Stimulated activated CD4-positive, alpha-beta T cell treated with anti-CD3 and anti-CD28 coated beads, Interleukin-12 subunit alpha, Interleukin-12 subunit beta, amount 100 ng/mL, for 24 hours (primary cell): ENCODE measurements around the gene CST3.
"Not testable (repeated sequence)": the region's sequence is repeated elsewhere in the genome, so short reads cannot be mapped to it uniquely, and the experiment has no call there.

Experiments
- DNase-seq, 2 experiments: peaks; one replicate each; pipeline ENCODE4 v3.0.0-alpha.2; 2020; ENCODE audit warnings: low read depth in 2 of 2

CST3 gene, protein sequence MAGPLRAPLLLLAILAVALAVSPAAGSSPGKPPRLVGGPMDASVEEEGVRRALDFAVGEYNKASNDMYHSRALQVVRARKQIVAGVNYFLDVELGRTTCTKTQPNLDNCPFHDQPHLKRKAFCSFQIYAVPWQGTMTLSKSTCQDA

DNA sequence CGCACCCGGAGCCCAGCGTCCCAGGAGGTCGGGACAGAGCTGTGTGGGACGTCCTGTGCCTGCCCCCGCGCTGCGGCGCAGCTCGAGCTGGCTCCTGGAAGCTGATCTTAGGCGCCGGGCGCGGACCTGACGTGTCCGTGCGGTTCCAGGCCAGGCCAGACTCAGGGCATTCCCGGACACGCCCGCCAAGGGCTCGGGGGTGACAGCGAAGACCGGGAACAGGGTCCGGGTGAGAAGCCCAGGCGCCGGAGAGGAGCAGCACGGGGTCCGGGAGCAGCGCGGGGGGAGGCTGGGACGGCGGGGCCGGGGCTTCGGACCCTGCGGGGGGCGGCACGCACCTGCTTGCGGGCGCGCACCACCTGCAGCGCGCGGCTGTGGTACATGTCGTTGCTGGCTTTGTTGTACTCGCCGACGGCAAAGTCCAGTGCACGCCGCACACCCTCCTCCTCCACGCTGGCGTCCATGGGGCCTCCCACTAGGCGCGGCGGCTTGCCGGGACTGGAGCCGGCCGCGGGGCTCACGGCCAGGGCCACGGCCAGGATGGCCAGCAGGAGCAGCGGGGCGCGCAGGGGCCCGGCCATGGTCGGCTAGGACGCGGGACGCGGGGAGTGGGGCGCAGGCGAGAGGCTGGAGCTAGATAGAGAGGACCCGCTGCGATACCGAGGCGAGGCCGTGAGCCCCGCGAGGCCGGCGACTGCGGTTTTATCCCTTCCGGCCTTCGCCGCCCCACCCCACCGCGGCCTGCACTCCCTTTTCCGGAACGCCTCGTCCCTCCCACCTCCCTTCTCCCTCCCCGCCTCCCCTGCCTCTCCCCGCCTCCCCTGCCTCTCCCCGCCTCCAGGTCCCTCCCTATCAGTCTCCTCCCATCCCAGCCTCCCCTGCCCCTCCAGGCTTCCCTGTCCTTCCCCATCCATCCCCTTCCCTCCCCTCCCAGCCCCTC, at the start of gene CST3:
Gene CST3 (minus strand): TSS at position 674 of the 940 bp plus-strand sequence. CDS start 93 bp downstream, at position 581.
- peak in 1 of 2 experiments; percentile 8 for DNase-seq

DNA sequence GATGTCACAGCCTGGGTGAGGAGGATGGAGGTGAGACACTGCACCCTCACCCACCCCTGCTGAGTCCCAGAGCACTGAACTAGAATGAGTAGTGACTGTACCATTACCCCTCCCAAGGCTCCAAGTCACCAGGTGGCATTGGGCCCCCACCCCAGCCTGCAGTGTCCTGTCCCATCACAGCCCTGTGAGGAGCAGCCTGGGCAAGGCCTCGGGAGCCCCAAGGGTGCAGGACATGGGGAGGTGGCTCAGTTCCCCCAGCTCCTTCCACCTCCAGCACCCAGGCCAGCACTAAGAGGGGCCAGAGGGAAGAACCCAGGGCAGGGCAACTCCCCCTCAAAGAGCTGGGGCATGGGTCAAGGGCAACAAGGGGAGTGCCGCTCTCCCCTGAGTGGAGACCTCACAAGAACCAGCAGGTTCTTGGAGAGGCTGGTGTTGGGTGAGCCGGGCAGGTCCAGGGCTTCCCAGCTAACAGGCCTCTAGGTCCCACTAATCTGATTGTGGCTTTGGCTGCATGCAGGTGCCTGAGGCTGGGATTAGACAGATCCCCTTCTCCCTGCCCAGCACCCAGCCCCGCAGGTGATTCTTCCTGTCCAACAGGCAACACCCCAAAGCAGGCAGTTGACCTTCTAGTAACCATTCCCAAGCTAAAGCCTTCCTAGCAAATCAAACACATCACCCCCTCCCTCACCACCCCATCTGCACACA, 48.4 kb upstream of the CST3 start:
- DNase-seq: no peak

DNA sequence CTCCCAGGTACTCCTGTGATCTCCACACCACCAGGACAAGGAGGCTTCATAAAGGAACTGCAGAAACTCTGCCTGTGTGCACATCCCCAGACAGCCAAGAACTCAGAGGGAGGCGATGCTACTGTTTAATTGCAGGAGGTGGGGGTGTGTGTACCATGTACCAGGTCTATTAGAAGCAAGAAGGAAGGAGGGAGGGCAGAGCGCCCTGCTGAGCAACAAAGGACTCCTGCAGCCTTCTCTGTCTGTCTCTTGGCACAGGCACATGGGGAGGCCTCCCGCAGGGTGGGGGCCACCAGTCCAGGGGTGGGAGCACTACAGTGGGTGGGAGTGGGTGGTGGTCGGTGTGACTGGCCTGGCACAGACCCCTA, 47.8 kb upstream of the CST3 start:
- DNase-seq: not testable (repeated sequence)

DNA sequence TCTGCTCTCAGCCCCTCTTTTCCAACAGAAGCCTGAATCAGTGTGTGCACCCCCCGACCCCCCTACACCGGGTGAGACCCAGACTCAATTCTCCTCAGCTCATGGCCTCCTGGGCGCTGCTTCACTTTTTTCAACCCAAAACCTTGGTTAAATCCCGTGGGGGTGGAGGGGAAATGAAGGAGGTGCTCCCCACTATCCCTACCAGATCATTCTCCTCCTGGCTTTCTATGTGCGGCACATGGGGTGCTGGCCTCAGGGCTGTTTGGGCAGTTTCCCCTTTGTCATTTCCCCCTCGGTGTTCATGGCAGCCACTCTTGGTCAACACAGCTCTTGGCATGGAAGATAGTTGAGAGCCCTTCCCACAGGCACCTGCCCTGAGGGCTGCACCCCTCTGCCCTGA, 46.5 kb upstream of the CST3 start:
- no peak for DNase-seq

DNA sequence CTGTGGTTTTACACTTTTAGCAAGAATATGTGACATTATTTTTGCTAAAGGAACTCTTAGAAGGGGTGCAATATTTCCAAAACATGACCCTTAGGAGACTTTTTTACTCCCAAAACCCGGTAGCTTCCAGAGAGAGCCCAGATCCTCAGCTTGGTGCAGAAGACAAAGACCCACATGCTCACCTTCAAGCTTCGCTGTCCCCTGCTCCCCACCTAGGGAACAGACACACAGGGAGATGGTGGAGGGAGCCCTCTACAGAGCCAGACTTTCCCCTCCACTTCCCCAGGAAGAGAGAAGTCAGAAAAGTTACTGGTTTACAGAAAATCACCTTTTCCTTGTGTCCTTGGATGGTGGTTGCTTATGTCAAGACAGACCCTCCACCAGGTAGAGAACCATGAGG, 46.1 kb upstream of the CST3 start:
- no peak for DNase-seq

DNA sequence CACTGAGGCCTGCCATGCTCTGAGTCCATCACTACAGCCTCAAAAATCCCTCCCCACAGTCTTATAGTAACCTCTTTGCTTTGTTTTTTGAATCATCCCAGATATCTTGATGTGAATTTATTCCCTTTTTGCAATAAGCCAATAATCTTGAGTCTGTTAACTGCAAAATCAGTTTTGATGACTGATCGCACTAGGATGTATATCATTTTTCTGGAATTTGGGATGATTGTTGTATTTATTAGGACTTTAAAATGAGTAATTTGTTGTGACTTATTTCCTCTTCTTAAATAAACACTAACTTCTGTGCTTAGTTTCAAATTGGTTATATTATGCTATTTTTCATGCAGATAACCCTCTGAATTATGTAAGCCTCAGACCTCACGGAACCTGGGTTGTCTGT, 45.5 kb upstream of the CST3 start:
- no peak for DNase-seq

DNA sequence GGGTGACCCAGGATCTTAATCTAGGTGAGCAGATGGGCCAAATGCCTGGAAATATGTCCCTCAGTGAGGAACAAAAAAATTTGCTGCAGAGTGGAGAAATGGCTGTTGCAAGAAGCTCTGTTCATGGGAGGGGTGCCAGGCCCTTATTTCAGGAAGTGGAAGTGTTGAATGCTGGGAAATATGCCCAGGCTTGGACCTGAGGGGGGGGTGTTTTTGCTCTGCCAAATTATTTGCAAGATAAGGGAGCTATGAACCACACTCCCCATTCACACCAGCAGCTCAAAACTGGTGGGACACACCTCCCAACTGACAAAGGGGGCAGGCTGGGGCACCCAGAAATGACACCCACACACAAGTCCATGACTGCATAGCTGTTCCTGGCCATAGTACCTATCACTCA, 42.4 kb upstream of the CST3 start:
- DNase-seq: no peak

DNA sequence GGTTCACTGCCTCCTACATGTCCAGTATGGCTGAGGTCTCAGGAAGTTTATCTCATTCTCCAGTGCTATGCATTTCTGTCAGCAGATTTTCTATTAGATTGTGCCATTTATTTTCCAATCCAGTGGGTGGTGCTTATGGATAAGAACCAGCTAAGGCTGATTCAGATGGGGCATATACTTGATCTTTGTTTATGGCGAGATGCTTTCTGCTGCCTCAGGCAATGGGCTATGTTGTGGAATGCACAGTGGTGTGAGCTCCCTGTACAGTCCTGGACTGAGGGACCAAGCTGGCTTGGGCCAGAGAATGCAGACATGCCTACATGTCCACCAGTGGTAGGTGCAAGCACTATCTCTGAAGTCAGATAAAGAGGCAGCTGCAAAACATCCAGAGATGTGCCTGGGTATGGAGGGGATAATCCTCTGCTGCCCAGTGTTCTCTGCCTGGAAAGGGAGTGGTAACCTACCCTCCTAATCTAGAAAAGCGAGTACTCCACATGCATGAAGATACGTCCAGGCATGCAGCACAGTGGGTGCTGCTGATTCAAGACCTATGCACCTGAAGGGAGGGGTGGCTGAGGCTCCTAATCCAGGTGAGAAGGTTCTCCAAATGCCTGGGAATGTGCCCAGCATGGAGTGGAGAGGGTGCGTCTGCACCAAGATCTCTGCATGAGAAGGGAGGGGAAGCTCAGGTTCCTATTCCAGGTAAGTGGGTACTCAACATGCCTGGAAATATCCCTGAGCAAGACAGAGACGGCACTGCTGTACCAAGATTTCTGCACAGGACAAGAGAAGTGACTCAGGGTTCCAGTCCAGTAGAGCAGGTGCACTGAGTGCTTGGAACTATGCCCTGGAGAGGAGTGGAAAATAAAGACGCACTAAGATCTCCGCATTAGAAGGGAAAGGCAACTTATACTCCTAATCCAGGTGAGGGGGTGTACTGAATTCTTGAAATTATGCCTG, 41.7 kb upstream of the CST3 start:
- DNase-seq: no peak

DNA sequence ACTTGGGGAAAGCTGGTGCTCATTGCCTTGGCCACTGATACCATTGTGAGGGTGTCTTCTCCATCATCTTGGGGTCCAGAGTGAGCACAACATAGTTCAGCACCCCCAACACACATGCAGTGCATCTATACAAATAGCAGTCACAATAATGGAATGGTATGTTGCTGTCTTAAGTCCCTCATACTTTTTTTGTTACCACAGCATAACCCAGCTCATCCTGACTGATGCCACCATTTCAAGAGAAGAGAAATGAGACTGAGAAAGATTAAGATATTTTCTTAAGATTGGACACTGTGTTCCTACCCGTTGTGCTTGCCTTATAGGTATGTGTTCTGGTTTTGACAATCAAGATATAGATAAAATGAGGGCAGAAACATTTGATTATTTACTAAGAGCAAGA, 35.5 kb upstream of the CST3 start:
- no peak for DNase-seq

DNA sequence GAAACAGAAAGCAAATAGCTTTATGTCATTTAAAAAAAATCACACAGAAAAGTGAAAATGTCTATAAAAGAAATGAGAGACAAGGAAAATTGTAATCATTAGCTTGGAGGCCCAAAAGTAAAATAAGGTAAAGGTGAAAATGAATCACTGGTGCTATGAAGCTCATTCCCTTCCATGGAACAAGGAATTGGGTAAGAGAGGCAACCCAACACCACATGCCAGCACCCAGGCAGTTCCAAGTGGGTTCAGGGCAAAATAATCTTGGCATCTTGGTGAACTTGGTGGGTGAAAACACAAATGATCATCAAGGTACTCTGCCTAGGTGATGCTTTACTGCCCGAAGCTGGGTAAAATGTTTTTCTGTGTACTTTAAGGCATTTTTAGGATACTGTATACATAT, 34.4 kb upstream of the CST3 start:
- DNase-seq: no peak

DNA sequence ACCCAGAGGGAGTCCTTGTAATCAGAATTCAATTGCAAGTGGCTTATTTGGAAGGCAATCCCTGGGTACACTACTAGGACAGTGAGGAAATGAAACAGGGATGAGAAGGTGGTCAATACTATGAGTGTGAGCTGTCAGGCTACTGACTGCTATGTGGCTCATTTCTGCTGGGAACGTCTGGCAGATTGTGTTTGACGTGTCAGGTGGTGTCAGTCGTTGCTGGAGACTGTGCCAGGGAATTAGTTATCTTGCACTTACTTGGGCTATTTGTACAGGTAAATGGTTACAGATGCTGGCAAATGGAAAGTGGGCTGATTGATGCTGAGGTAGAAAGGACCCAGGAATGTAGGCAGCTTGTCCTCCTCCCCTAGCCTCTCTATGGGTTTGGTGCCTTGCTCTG, 33.7 kb upstream of the CST3 start:
- DNase-seq: no peak

DNA sequence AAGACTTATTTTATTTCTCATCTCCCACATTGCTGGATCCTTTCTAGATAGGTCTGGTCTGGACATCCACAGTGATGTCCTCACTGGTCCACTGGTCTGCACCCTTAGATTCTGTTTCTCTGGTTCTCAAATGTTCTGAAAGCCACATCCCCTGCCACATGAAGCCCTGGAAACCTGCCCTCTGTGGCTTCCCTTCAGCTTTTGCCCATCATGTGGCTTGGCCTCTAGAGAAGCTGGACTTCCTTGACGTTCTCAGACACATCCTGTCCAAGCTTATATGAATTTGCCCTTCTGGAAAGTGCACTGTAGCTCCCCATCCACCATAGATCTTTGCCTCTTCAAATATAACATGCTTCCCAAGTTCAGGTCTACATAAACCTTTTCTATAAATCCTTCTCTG, 32.6 kb upstream of the CST3 start:
- DNase-seq: no peak

DNA sequence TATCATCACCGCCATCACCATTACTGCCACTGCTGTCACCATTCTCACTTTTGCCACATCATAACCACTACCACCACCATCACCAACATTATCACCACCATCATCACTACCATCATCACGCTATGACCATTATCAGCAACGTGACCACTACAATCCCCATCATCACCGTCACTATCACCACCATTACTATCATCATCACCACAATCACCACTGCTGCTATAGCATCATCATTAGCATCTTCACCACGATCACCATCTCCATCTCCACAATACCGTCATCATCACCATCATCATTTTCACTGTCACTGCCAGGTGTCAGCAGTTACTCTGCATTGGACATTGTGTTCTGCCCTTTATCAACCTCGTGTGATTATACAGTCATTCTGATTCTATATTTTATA, 32.1 kb upstream of the CST3 start:
- DNase-seq: no peak

DNA sequence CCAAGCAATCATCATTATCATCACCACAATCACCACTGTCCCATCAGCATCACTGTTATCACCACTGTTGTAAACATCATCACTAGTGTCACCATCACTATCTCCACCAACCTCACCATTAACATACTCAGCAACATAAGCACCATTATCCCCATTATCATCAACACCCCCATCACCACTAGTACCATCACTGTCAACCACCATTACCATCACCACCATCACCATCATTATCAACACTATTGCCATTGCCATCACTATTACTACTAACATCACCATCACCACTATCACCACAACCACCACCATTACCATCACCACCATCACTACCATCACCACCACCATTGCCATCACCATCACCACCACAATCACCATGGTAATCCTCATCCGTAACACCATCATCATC, 31.6 kb upstream of the CST3 start:
- no peak for DNase-seq

DNA sequence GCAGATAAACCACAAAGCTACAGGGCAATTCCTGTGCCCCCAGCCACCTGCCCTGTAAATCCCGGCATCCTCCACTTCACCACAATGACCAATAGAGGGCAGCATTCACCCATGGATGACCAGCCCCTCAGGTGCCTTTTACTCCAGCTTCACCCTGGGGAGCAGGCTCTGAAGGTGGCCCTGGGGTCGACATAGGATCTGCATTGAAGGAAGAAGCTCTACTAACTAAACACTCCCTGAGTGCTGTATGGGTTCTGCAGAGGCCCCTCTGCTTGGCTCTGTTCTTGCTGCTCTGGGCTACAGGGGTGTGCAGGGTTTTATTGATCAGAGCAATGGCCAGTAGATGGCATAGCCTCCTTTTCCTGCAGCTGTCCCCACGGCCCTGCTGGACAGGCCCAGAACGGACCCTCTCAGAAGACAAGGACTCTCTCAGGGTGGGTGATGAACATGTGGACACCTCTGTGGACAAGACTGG, 30.8 kb upstream of the CST3 start:
- peak; percentile 7 to 25 for DNase-seq

DNA sequence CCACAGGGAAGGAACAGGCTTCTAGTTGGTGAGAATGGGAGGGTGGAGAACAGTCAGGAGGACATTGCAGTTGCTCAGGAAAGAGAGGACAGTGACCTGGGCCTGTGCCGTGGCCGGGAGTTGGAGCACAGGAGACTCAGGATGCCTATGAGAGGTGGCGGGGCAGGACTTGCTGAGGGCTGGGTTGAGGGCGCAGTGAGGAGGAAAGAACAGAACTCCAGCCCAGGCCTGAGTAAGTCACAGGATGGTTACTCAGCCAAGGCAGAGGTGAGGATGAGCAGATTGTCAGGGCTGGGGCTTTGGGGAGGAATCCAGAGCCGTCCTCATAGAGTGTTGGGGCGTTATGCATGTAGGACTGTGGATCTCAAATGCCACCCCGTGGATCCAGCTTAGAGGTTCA, 29.9 kb upstream of the CST3 start:
- no peak for DNase-seq

DNA sequence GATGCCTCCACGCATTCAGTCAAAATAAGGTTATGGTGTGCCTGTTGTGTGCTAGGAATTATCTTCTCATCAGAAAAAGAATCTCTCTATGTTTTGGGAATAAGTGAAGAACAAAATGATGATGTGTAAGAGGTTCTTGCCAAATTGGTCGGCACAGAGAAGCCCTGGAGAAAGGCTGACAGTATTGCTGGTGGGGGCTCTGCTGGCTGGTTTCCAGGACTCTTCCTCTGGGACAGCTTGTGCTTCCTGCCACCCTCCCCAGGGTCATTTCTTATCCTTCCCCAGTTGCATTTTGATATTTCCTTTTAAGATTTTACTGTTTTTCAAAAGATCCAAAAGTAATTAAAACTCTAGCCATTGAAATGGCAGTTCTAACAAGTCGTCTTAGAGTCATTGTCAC, 28.9 kb upstream of the CST3 start:
- no peak for DNase-seq

DNA sequence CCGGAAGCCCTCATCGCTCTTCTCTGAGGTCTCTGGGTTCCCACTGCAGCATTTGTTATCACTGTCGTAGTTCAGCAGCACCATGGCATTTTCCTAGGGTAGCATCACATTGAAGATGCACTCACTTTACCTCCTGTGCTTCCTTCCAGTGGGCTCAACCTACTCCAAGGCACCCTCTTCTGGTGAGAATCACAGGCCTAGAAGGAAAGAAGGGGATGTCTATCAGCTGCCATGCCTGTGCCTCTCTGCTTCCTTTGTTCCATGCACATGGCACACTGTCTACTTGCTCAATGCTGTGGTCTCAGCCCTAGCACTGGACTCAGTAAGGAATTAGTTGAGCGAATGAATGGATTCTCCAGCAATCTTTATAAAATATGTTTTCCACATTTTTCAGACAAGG, 28.4 kb upstream of the CST3 start:
- DNase-seq: no peak

DNA sequence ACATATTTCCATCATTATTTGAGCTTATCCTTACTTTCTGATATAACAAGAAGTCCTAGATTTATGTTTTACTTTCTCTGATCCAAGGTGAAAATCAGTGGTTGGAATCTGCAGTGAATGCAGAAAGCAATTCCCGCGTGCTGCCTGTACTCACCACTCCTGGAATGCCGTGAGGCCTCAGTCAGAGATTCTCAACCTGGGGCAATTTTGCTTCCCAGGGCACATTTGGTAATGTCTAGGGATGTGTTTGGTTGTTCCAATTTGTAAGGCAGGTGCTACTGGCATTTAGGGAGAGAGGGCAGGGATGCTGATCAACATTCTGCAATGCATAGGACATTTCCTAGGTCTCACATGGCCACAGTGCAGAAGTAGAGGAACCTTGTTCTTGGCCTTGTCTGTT, 27.2 kb upstream of the CST3 start:
- no peak for DNase-seq

DNA sequence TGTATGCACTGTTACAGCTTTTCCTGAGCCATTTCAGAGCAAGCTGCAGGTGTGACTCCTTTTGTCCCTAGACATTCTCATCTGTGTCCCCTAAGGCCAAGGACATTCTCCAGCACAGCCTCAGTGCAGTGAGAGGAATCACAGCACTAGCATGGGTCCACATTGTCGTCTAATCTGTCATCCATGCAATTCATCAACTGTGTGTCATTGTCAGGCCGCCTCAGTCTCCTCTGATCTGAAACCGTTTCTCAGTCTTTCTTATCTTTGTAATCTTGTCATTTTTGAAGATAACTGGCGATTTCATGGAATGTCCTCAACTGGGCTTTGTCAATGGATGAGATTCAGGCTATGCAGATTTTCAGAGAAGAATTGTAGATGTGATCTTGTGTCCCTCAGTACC, 26.3 kb upstream of the CST3 start:
- not testable (repeated sequence) for DNase-seq

DNA sequence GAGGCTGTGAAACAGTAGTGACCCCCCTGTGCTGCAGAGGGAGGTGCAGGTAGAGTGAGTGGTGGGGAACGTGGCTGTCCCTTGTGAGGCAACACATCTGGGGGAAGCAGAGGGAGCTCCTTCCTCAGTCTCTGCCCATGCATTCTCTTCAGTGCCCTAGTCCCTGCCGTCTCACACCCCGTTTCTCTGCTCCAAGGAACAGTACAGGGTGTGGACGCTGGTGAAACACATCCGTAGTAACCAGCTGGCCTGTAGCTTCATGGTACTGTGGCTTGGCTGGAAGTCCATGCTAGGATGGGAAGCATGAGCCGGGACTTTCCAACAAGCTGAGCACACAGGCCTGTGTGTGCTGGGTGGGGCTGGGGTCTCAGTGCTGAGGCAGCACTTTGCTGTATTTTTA, 25.4 kb upstream of the CST3 start:
- DNase-seq: no peak
